NCI-H187 (cell line): ENCODE measurements around the gene PRKN.

Experiments used
- DNase-seq, 2 experiments: peaks; one replicate each; lab custom pipeline; 2025; lab: John Stamatoyannopoulos, UW

The PRKN gene

DNA sequence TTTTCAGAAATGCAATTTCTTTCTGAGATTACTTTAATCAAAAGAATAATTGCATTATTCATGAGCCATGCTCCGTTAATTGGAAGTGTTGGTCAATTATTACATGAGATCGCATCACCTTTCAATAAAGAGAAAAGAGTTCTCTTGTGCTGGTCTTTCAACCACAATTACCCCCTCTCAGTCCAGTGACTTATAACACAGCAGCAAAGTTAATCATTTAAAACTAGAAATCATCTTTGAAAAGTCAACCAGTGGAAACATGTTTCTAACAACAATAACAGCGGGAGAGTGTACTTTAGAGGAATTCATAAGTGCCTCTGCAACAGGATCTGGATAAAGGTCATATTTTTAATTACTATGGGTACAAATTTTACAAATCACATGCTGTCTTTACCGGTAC lies 1069.4 kb downstream of the PRKN start:
- DNase-seq: no peak

DNA sequence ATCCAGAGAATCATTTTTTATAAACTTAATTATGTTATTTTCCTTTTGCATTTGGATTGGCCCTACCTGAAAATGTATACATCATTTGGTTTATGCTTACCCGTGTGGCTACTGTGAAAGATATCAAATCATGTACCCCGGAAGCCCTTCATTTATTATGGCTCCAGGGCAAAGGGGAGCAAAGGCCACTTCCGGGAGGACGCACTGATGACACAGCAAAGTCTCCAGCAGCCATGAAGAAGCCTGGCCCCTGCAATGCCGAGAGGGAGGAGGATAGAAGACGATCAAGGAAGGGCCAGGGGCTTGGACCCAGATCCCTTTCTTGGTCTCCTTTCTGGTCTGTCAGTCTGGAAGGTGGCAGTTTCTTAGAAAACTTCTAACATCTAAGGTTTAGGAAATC lies 1073.4 kb downstream of the PRKN start:
- DNase-seq: no peak

DNA sequence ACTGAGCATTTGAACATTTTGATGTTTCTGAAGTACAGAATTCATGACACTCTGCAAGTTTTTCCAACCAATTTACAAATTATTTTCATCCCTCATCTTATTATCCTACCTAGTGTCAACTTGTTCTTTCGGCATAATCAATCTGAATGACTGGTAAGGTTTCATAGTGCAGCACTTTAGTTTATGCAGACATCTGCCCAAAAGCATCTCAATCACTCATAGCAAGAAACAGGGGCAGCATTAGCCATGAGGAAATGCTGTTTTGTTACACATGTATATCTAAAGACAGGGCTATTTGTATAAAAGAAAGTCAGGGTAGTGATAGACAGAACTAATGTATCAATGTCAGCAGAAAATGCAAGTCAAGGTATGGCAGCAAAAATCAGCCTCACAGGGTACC lies 1075.6 kb downstream of the PRKN start:
- DNase-seq: no peak

DNA sequence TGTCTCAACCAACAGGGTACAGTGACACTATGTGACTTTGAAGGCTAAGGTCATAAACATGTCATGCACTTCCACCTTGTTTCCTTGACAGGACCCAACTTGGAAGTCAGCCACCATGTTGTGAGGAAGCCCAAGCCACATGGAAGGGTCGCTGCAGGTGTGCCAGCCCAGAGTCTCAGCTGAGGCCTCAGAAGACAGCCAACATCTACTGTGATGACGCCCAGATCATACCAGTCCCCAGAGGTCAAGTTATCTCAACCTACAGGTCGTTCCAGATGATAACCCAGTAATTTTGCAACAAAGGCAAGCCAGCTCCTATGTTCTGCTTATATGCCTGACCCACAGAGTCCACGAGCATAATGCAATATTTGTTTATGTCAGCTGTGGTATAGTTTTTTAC lies 1077.7 kb downstream of the PRKN start:
- DNase-seq: no peak

DNA sequence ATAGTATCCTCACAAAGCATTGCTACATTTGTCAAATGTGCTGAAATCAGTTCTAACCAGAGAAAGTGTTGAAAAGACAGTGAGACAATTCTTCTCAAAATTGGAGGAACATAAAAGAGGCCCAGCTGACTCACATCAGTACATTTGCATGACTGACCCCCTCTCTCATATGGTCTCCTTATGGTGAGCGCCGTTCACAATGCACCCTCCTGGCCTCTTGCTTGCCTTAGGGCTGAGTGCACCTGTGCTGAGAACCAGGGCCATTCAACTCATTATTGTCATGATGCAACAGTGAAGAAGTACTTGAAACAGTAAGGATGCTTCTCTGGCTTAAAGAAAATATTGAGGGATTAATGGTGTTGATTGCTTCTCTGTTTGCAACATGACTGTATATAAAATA lies 1078.5 kb downstream of the PRKN start:
- no peak for DNase-seq

DNA sequence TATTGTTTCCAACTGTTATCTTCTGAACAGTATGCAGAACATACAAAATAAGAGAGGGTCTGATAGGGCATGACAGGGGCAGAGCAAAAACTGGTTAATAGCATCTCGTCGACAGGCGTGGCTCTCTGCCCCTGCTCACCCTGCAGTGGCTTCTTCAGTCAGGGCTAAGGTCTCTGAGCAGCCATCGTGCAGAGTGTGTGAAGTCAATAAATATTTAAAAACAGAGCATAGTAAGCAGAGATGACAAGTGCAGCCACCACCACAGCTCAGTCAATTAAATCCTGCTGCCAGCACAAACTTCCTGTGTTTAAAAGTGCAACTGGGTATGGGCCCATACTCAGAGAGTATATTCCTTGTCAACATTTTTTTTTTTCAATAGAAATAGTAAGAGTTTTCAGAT lies 1080.3 kb downstream of the PRKN start:
- DNase-seq: no peak

DNA sequence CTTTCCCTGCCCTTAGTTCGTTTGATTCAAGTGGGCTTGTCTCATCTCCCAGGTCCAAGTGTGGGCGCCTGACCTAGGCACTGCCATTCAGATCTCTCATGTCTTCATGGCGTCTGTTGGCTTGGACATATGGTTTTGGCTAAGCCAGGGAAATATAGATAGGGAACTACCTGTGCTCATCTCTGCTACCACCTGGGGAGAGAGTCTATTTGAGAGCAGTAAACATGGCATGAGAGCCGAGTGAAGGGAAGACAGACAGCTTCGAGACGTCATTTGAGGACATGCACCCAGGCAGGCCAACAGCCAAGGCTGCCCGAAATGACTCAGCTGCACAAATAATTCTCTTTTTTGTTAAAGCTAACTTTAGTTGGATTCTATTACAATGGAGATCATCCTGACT lies 1083.0 kb downstream of the PRKN start:
- no peak for DNase-seq

DNA sequence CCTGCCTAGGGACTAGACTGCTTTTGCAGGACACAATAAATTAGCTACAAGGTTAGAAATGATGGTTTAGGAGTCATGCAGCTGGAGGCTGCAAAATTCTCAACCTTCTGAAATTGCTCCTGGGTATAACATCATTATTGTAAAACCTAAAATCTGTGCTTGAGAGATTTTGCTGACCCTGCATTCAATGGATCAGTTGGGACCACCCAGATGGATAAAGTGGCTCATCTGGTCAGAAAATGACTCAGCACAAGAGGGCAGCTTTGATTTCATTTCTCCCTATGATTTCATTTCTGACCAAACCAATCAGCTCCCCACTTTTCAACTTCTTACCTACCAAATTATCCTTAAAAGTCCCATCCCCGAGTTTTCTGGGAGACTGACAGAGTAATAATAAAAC lies 1086.4 kb downstream of the PRKN start:
- DNase-seq: no peak

DNA sequence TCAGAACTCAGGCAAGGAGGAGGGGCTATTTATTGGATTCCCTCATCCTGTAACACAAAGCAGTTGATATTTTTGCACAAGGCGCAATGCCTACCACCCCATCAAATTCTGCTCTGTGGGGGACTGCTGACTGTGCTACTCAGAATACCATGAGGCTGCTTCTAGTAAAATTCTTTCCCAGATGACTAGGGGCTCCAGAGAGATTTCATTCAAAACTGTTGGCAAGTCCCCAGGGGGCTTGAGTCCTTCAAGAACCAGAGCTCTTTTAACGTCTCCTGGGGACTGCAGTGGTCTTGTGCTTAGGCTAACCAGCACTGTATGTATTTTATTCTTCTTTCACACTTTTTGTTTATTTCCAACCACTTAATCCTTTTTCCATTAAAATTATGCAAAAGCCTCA lies 1087.8 kb downstream of the PRKN start:
- DNase-seq: no peak

DNA sequence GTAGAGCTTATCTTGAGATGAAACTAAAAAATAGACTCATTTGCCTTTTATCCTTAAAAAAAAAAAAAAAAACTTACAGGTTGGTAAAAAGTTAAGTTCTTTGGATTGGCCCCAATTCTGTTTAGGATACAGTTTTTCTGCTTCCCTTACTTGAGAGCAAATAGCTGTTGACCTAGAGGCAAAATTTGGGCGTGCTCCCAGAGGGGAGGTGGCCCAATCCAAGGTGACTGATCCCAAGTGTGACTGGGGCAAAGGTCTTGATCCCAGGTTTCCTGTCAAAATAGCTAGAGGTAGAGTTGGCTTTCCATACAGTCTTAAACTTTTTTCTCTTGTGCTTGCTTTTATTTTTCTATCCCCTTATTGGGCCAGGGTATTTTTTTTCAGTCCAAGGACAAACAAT lies 1089.9 kb downstream of the PRKN start:
- no peak for DNase-seq

DNA sequence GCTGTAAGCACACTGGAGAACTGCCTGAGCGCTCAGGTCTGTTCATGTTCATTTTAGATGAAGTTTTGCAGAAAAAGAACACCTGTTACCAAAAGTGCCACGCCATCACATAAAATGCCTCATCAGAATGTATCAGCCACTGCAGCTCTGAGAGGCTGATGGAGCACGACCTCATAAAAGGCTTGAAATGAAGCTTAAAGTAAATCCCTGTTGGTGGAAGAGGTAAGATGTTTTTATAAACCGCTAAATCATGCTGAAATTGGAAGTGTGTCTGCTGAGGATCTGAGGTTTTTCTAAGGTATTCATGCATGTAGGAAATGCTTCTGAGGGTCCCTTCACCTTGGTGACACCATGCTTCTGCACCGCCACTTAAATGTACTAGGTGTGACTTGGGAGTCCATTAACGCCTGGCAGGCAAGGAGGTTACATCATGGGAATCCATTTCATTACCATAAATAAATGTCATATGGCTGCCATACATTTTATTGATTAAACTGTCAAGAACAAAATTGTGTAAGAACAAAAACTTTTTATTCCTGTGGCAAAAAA lies 1090.6 kb downstream of the PRKN start:
- no peak for DNase-seq

DNA sequence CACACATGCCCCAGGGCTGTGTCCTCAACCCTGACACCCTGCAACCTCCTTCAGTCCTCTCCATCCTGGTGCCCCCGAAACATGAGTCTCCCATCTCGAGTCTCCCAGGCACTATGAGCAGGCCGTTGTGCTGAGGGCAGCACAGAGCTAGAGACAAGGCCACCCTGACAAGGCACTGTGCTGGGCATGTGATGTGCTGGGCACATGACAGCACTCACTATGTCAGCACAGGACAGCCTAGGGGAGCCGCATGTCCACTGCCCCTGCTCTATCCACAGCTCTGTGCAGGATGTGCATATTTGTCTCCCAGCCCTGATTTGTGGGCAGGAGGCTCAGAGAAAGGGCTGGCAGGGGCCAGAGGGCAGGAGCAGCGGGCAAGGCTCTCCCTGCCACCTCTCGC lies 1091.6 kb downstream of the PRKN start:
- DNase-seq: no peak

DNA sequence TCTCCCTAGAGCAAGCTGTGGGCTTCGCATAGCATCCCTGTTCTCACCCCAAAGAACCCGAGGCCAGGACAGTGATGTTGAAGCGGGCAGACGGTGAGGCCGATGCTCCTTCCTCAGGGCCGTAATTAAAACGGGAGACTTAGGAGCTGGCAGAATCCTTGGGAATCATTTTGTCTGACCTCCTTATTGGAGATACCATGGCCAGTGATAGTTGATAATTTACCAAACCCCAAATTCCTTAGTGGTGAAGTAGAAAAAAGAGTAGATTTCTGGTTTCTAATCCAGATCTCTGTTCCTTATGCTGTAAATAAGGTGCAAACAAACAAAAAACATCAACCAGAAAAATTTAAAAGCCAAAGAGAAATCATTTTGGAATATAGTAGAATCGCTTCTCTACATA lies 1092.7 kb downstream of the PRKN start:
- no peak for DNase-seq

DNA sequence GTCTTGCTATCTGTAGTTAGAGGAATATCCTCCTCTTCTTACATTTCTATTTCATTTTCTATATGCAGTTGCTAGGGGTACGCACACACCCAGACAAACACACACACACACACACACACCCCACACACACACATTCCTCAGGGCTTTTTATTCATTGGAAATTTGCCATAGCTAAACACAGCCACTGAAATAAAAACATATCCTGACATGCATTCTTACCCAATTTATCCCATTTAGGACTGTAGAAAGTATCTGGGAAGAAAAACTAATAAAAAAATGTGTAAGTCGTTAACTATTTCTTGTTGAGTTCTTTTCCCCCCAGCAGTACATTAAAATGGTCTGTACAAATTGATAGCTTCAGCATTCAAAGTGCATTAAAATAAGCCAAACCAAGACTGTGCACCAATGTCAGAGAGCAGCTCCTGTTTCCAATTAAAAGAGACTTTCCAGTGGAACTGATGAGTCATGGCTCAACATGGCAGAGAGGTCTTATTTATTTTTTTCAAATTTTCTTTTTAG lies 1095.8 kb downstream of the PRKN start:
- DNase-seq: no peak

DNA sequence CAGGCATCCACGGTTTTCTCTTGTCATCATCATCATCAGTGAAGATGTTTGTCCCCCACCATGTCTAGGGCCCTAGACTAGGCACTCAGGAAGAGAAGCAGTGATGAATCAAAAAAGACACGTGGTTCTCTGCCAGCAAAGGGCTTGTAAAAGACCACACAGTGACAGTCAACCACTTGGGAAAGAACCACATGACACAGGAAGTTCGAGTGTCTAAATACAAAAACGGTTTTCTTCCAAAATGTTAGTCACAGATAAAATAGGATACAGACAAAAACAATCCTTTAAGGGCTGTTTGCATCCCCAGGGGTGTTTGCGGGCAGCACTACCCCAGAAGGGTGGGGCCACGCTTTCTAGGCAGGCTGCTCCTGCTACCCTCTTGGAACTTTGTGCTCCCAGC lies 1096.9 kb downstream of the PRKN start:
- DNase-seq: no peak

DNA sequence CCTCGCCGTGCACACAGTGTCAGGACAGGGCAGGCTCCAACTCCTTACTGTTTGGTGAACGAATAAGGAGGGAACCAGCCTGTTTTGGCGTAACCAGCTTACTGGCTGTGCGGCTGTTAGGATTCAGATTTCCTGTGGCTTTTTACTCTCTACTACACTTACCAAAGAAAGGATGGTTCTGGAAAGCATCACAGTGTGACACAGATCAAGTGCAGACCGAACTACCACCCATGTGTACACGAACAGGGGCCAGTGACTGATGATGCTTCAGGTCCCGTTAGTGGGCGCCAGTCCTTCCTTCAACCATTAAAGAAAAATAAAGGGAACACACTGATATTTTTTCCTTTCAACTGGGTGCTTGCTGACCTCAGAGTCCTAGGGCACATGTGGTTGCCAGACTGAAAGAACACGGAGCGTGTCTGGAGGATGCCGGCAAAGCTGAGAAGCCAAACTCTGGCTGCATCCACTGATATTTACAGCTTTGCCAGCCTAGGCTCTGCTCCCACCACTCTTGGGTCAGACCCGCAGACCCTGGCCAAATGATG lies 1101.4 kb downstream of the PRKN start:
- DNase-seq: no peak

DNA sequence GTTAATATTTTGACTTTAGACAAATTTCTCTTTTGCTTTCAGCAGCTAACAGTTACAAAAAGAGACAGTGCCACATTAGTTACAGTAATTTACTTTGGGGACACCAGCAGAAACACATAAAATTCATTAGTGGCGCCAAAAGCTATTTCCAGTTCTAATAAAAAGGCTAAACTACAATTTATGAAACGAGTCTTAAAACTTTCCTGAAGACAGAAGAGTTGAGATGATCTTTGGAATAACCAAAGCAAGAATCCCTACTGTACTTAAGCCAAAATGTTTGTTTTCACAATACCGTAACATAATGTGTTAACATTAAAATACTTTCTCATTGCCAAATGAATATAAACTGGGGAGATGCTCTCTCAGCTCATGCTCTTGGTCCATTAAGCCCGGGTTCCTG lies 1103.5 kb downstream of the PRKN start:
- DNase-seq: no peak

DNA sequence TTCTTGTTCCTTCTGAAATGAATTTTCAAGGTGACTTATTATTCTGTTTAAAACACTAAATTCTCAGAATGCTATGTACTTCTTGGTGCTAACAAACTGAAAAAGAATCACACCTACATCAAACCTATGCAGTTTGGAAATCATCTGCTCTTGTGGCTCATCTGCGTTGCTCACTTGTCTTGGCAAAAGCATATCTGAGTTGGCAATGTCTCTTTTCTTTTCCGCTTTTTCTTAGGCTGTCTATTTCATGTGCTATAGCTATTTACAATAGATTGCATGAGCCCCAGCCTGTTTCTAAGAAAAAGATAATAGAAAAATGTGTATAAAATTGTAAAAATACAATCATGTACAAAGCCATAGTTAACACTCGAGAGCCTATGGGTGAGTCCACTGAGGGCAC lies 1104.8 kb downstream of the PRKN start:
- no peak for DNase-seq

DNA sequence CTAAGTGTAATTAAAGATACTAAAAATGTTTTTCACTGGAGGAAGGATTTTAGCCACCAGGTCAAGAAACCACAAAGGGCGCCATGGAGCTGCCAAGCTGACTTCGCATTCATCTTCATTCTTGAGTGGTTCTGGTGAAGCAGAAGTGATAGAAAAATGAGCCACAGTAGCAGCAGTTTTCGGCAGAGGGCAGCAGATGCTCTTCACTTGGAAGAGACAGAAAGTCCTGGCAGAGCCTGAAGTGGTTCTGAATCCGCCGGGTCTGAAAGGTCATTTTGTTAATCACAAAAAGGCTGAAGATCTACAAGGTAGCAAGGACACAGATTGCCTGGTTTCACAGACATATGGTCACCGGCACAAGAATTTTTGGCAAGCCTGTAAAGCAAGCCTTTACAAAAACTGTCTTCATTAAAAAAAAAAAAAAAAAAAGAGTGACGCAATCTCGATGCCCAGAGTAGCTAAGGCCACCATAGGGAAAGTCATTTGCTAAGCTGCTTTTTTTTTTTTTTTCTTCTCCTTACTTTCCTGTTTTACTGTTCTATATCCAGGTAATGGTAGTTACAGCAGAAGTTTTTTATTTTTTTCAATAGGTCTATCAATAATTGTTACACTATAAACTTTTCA lies 1108.6 kb downstream of the PRKN start:
- DNase-seq: no peak

DNA sequence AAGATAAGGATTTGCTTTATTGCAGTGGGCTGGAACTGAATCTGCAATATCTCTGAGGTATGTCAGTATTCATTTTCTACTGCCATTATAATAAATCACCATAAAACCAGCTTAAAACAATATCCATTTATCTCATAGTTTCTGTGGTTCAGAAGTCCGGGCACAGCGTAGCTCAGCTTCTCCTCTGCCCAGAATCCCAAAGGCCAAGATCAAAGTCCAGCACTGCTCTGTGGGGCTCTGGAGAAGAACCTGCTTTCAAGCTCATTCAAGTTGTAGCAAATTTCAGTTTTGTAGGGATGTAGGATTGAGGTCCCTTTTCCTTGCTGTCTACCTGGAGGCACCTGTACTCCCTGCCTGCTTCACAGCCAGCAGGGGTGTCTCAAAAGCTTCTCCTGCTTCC lies 1113.9 kb downstream of the PRKN start:
- DNase-seq: no peak

DNA sequence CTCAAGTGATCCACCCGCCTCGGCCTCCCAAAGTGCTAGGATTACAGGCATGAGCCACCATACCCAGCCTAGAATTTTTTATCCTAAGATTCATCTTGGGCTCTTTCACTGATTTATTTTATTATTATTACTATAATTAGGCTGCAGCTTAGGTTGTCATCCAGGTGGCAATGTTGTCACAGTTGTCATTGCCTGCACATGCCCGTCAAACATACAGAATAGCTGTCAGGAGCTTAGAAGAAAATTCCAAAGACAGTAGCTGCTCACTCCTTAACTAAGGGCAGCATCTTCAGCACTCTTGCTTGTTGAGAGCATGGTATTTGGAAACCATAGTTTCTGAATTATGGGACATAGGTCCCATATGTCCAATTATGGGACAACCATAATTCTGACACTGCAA lies 1118.8 kb downstream of the PRKN start:
- no peak for DNase-seq

DNA sequence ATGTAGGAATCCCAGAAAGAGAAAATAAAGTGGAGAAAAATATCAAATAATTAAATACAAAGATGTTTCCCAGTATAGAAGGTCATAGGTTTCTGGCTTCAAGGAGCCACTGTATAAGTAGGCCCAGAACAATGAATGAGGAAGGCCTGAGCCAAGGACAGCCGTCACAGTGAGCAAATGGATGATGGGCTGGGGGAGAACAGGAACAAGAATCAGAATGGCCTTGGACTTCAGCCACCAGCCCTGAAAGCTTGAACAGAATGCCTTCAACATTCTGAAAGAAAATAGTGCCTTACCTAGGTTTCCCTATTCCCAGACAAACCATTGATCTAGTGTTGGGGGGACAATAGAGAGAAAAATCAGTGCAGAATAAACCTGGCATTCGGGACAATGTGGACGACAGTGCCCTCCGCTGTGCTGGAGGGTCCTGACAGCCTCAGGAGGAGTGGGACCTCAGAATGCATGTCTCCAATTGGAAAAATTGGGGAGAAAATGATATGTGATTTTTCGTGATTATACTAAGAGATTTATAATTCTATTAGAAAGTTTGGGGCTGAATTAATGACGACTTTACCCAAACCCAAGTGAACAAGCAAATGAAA lies 1119.8 kb downstream of the PRKN start:
- no peak for DNase-seq

DNA sequence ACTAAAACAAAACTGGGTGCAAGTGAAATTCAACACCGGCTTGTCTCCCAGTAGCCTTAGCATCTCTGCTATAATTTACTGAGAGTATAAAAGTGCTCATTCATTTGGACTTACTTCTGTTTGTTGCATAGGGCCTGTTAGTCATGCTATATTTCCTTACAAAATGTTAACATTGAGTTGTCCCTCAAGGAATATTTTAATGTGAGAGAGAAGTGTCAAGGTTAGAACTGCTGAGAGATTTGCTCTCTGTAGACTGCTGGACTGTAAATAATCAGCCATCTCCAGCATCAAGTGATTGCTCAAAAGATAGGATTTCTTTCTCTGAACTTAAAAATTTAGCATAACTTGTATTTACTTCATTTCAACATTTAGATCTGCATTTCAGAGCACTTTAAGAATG lies 1125.2 kb downstream of the PRKN start:
- DNase-seq: no peak

DNA sequence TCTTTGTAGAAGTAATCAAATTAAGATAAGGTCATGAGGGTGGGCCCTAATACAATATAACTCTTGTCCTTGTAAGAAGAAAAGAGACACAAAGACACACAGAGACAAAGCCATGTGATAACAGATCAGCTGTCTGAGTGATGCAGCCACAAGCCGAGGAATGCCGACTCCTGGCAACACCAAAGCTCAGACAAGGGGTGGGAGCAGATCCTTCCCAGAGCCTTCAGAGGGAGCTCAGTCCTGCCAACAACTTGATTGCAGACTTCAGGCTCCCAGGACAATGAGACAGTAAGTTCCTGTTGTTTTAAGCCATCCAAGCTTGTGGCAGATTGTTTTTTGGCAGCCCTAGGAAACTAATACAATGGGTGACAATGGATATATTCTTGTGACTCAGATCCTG lies 1128.7 kb downstream of the PRKN start:
- no peak for DNase-seq
